Gastrocnemius medialis (tissue), 4 donors: ENCODE results near the gene PDK1. TPM values are rescaled to one million over a fixed set of nuclear protein-coding genes. Genes with fewer than 3 reads are reported as not detected.

Experiments
- ATAC-seq, 2 donors: fragments of 150-250 bp; one replicate each; pipeline ENCODE4 v1.9.1; 2016
- DNase-seq, 2 donors: peaks; one replicate each; pipeline ENCODE4 v3.0.0-alpha.2; 2019
- H3K27ac ChIP-seq, 4 donors: fragments of 200-600 bp; sonication (generic); 1 replicate in 1 of 4; 2 replicates in 3 of 4; pipeline ENCODE4 v1.5.1; 2016 to 2018; ENCODE audit warnings: mild to moderate bottlenecking in 2 of 4, moderate library complexity in 1 of 4
- H3K27me3 ChIP-seq, 3 donors: fragments of 200-600 bp; sonication (generic) in 2 of 3; 1 replicate in 1 of 3; 2 replicates in 2 of 3; pipeline versions ENCODE4 v1.5.1 to v1.6.0; 2016 to 2019; ENCODE audit warnings: mild to moderate bottlenecking in 1 of 3, moderate library complexity in 1 of 3
- H3K36me3 ChIP-seq, 2 donors: fragments of 200-600 bp; sonication (generic) in 1 of 2; one replicate each; pipeline ENCODE4 v1.5.1; 2017 to 2018
- H3K4me1 ChIP-seq, 2 donors: fragments of 200-600 bp; sonication (generic) in 1 of 2; one replicate each; pipeline ENCODE4 v1.5.1; 2016 to 2017; ENCODE audit warnings: mild to moderate bottlenecking in 2 of 2
- H3K4me3 ChIP-seq, 4 donors: fragments of 200-600 bp; sonication (generic) in 3 of 4; 1 replicate in 1 of 4; 2 replicates in 3 of 4; pipeline ENCODE4 v1.5.1; 2016 to 2019; ENCODE audit warnings: mild to moderate bottlenecking in 2 of 4
- H3K9me3 ChIP-seq, 3 donors: fragments of 200-600 bp; sonication (generic) in 2 of 3; 1 replicate in 1 of 3; 2 replicates in 2 of 3; pipeline ENCODE4 v1.5.1; 2016 to 2019
- CTCF ChIP-seq, 5 experiments: fragments of 450-650 bp in 3 of 5; fragments of 200-600 bp in 2 of 5; sonication (generic) in 2 of 5; IDR thresholded peaks in 4 of 5; conservative IDR thresholded peaks in 1 of 5; 1 replicate in 4 of 5; 2 replicates in 1 of 5; pipeline ENCODE4 v1.5.1; 2016 to 2019; ENCODE audit warnings: antibody characterized with exemption in 5 of 5, mild to moderate bottlenecking in 3 of 5, moderate library complexity in 3 of 5
- POLR2A ChIP-seq, 2 donors: fragments of 450-650 bp; IDR thresholded peaks; one replicate each; pipeline ENCODE4 v1.6.1; 2017; ENCODE audit warnings: antibody characterized with exemption in 2 of 2, mild to moderate bottlenecking in 2 of 2, moderate library complexity in 2 of 2
- in situ Hi-C, 4 donors: fragments of 200-750 bp; cut with MboI; loops; one replicate each; pipeline versions ENCODE4 v1.15.0 to v1.8.0; 2017; ENCODE audit warnings: low sequenced_read_pairs in 4 of 4
- intact Hi-C: fragments of 100-400 bp; cut with DNase I; formaldehyde crosslinking; loops from one replicate; pipeline ENCODE4 v1.15.1; 2023; ENCODE audit warnings: low total_unique reads
- total RNA-seq, 4 donors: library from RNA; depleted of rRNA; stranded (reverse); fragments of >200 nt; gene quantifications; one replicate each; pipeline versions ENCODE4 v1.1.0 to v1.2.3, GENCODE V29; 2016

The PDK1 gene
- total RNA-seq, 4 donors from 2014 or later = 5.8 to 23.8 (median 14.0) TPM

GRCh38 chr2:172629586-172629985 is 73.7 kb downstream of the PDK1 start:
- no peak overlapping the region for H3K27ac ChIP-seq
- ATAC-seq (no peak), DNase-seq (no peak)
- in situ Hi-C loops = no loop called here
- H3K4me3 ChIP-seq = no peak overlapping the region
- H3K4me1 ChIP-seq = no peaks in the 10 kb centered on the region
- H3K27me3 ChIP-seq = no peaks in the 10 kb centered on the region
- intact Hi-C loops = no loop called here
- TF ChIP-seq CTCF (IDR thresholded peaks at IDR 0.05 in 4 of 5, conservative IDR thresholded peaks at IDR 0.05 in 1 of 5) = no peak
- no peak for TF ChIP-seq POLR2A (IDR thresholded peaks at IDR 0.05)
- H3K36me3 ChIP-seq = no peaks in the 10 kb centered on the region
- H3K9me3 ChIP-seq = no peaks in the 10 kb centered on the region

GRCh38 chr2:172630181-172630580 is 74.3 kb downstream of the PDK1 start:
- intact Hi-C loops = no loop called here

GRCh38 chr2:172634477-172634876 is 78.6 kb downstream of the PDK1 start:
- ATAC-seq (no peak), DNase-seq (no peak)
- TF ChIP-seq POLR2A (IDR thresholded peaks at IDR 0.05) (no peak), CTCF (IDR thresholded peaks at IDR 0.05 in 4 of 5, conservative IDR thresholded peaks at IDR 0.05 in 1 of 5) (no peak)
- no peaks in the 10 kb centered on the region for H3K36me3 ChIP-seq
- intact Hi-C loops = no loop called here
- in situ Hi-C loops = no loop called here
- H3K27me3 ChIP-seq = no peaks in the 10 kb centered on the region
- no peaks in the 10 kb centered on the region for H3K9me3 ChIP-seq
- no peak overlapping the region for H3K4me3 ChIP-seq
- no peak overlapping the region for H3K27ac ChIP-seq
- no peaks in the 10 kb centered on the region for H3K4me1 ChIP-seq

More at GRCh38 chr2:172630181-172630580, 74.3 kb downstream of the PDK1 start:
- Histone ChIP-seq H3K4me1 (no peaks in the 10 kb centered on the region), H3K4me3 (no peak overlapping the region), H3K9me3 (no peaks in the 10 kb centered on the region), H3K36me3 (no peaks in the 10 kb centered on the region), H3K27me3 (no peaks in the 10 kb centered on the region), H3K27ac (no peak overlapping the region)
- DNase-seq (no peak), ATAC-seq (no peak)
- TF ChIP-seq CTCF (IDR thresholded peaks at IDR 0.05 in 4 of 5, conservative IDR thresholded peaks at IDR 0.05 in 1 of 5) = no peak
- no peak for TF ChIP-seq POLR2A (IDR thresholded peaks at IDR 0.05)
- in situ Hi-C loops = no loop called here

GRCh38 chr2:172635548-172635947 is 79.7 kb downstream of the PDK1 start:
- Histone ChIP-seq H3K9me3 (no peaks in the 10 kb centered on the region), H3K36me3 (no peaks in the 10 kb centered on the region), H3K27ac (no peak overlapping the region), H3K4me3 (no peak overlapping the region), H3K27me3 (no peaks in the 10 kb centered on the region), H3K4me1 (no peaks in the 10 kb centered on the region)
- intact Hi-C loops (no loop called here), in situ Hi-C loops (no loop called here)
- no peak for TF ChIP-seq POLR2A (IDR thresholded peaks at IDR 0.05)
- no peak for TF ChIP-seq CTCF (IDR thresholded peaks at IDR 0.05 in 4 of 5, conservative IDR thresholded peaks at IDR 0.05 in 1 of 5)
- ATAC-seq = no peak
- DNase-seq = no peak

GRCh38 chr2:172639256-172639655 is 83.4 kb downstream of the PDK1 start:
- Histone ChIP-seq H3K4me1 (no peaks in the 10 kb centered on the region), H3K27ac (no peak overlapping the region), H3K36me3 (no peaks in the 10 kb centered on the region), H3K4me3 (no peak overlapping the region), H3K27me3 (no peaks in the 10 kb centered on the region), H3K9me3 (no peaks in the 10 kb centered on the region)
- intact Hi-C loops = no loop called here
- in situ Hi-C loops = no loop called here
- DNase-seq (no peak), ATAC-seq (no peak)
- TF ChIP-seq POLR2A (IDR thresholded peaks at IDR 0.05) = no peak
- no peak for TF ChIP-seq CTCF (IDR thresholded peaks at IDR 0.05 in 4 of 5, conservative IDR thresholded peaks at IDR 0.05 in 1 of 5)
